SU-DHL-6 (cell line): ENCODE results near the gene NR2E1.

Experiments used
- EZH2phosphoT487 ChIP-seq: fragments of 200-600 bp; sonication (generic), shearing (Covaris generic); conservative IDR thresholded peaks from 2 replicates; pipeline ENCODE4 v1.6.1; 2018; ENCODE audit warnings: mild to moderate bottlenecking, antibody characterized with exemption, low read length, moderate library complexity, mixed read lengths
- TF ChIP-seq, protein P1 (sequence below): fragments of 200-600 bp; sonication (generic); IDR thresholded peaks from one replicate; pipeline ENCODE4 v1.5.1; 2017; ENCODE audit warnings: antibody characterized with exemption, mild to moderate bottlenecking, low read length, moderate library complexity; ENCODE audit not compliant: insufficient read depth, poor library complexity, severe bottlenecking

DNA sequence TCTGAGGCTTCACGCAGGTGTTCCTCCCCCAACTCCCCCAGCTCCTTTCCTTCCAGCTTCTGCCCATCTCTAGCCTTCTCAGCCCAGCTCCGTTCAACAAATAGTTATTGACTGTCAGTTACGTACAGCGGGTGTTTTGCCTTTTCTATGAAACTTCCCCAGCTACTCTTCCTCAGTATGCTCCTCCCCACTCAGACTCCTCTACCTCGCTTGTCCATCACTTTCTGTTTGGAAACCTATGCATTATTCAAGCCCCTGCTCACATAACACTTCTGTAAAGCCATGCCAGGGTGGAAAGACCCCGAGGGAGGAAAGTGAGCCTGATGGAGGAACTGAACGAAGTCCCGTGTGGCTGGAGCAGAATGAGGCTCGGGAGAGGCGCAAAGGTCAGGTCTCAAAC, 44.2 kb upstream of the NR2E1 start:
- TF ChIP-seq, protein P1, sequence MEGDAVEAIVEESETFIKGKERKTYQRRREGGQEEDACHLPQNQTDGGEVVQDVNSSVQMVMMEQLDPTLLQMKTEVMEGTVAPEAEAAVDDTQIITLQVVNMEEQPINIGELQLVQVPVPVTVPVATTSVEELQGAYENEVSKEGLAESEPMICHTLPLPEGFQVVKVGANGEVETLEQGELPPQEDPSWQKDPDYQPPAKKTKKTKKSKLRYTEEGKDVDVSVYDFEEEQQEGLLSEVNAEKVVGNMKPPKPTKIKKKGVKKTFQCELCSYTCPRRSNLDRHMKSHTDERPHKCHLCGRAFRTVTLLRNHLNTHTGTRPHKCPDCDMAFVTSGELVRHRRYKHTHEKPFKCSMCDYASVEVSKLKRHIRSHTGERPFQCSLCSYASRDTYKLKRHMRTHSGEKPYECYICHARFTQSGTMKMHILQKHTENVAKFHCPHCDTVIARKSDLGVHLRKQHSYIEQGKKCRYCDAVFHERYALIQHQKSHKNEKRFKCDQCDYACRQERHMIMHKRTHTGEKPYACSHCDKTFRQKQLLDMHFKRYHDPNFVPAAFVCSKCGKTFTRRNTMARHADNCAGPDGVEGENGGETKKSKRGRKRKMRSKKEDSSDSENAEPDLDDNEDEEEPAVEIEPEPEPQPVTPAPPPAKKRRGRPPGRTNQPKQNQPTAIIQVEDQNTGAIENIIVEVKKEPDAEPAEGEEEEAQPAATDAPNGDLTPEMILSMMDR, result no peak
- no peak for TF ChIP-seq EZH2phosphoT487
